Activated naive CD4-positive, alpha-beta T cell treated with anti-CD3 and anti-CD28 coated beads, Interleukin-2, amount 50 U/mL, for 16 hours (primary cell): ENCODE results near the gene METTL6.
"Not testable (repeated sequence)": the region's sequence is repeated elsewhere in the genome, so short reads cannot be mapped to it uniquely, and the experiment has no call there.

Source experiments
- DNase-seq: peaks from one replicate; pipeline ENCODE4 v3.0.0-alpha.2; 2020

The METTL6 gene

DNA sequence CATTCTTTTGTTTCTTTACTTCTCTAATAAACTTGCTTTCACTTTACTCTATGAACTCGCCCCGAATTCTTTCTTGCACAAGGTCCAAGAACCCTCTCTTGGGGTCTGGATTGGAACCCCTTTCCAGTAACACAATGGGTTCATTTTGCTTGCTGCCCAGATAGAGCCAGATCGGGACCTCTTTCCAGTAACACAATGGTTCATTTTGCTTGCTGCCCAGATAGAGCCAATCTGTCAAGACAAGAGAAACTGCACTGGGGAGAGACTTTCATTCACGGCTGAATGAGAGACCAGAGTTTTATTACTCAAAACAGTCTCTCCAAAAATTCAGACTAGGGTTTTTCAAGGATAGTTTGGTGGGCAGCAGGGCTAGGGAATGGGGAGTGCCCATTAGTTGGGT is 25.4 kb downstream of the METTL6 start:
- no peak for DNase-seq

DNA sequence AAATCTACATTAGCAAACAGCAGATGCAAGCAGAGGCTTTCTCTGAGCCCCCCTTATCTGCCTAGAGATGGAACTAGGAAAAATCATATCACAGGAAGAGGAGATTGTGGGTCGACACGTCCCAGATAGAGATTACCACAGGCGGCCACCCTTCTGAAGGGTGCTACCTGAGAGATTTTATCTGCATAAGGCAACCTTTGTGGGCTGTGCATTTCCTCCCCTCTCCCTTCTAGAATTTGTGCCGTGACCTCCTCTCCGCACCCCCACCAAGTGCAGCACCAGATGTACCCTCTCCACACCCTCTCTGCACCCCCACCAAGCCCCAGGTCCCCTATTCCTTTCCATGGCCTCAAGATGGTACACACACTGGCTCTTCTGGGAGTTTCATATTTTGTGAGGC is 27.4 kb downstream of the METTL6 start:
- no peak for DNase-seq

DNA sequence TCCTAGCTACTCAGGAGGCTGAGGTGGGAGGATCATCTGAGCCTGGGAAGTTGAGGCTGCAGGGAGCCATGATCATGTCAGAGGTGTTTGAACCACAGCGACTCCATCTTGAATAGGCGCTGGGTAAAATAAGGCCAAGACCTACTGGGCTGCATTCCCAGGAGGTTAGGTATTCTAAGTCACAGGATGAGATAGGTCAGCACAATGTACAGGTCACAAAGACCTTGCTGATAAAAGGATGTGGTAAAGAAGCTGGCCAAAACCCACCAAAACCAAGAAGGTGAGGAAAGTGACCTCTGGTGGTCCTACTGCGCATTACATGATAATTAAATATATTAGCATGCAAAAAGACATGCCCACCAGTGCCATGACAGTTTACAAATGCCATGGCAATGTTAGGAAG is 28.6 kb downstream of the METTL6 start:
- not testable (repeated sequence) for DNase-seq

DNA sequence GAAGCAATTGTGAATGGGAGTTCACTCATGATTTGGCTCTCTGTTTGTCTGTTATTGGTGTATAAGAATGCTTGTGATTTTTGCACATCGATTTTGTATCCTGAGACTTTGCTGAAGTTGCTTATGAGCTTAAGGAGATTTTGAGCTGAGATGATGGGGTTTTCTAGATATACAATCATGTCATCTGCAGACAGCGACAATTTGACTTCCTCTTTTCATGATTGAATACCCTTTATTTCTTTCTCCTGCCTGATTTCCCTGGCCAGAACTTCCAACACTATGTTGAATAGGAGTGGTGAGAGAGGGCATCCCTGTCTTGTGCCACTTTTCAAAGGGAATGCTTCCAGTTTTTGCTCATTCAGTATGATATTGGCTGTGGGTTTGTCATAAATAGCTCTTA is 34.1 kb downstream of the METTL6 start:
- DNase-seq, result not testable (repeated sequence)

DNA sequence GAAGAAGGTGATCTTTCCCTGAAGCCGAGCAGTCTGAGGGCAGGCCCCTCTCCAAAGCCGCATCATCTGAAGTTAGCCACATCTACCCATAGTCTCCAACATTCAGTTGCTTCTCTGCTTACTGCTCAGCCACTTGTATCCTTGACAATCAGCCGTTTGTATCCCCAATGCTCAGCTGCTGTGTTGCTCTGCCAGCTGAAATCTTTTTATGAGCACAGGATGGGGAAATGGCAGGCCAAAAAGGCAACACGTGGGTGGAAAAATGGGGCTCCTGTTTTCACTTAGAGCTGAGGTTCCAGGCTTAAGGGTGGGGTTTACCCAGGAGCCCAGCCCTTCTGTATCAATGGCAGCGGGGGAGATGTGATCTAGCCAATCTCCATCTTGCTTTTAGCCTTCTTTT is 36.3 kb downstream of the METTL6 start:
- no peak for DNase-seq

DNA sequence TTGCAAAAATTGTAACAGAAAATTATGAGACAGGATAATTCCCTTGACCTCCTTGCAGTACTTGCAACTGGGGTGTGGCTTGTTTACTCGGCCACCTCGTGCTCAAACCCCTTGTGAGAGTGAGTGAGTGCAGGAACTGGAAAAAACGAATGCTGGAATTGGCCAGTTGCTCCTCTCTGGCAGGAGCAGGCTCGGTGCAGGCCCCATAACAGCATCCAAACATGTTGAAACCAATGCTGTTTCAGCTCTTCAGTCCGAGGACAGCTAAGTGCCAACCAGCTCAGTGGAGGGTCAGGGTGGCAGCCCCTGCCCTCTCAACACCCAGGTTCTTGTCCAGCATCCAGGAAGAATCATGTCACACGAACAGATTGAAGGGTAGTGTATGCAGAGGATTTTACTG is 36.9 kb downstream of the METTL6 start:
- no peak for DNase-seq

DNA sequence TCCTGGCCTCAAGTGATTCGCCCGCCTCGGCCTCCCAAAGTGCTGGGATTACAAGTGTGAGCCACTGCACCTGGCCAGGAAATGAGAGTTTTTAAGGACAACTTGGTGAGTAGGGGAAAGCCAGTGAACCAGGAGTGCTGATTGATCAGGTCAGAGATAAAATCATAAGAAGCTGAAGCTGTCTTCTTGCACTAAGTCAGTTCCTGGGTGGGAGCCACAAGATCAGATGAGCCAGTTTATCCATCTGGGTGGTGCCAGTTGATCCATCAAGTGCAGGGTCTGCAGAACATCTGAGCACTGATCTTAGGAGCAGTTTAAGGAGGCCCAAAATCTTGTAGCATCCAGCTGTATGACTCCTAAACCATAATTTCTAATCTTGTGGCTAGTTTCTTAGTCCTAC is 39.0 kb downstream of the METTL6 start:
- DNase-seq, result not testable (repeated sequence)

DNA sequence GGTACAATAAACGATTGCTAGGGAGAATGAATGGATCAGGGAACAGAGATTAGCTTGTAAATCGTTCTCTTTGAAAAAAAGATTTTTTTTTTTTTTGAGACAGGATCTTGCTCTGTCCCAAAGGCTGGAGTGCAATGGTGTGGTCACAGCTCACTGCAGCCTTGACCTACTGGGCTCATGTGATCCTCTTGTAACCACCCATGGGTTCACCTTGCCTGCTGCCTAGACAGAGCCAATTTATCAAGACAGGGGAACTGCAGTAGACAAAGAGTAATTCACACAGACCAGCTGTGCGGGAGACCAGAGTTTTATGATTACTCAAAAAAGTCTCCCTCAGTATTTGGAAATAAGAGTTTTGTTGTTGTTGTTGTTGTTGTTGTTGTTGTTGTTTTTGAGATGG is 39.6 kb downstream of the METTL6 start:
- no peak for DNase-seq

DNA sequence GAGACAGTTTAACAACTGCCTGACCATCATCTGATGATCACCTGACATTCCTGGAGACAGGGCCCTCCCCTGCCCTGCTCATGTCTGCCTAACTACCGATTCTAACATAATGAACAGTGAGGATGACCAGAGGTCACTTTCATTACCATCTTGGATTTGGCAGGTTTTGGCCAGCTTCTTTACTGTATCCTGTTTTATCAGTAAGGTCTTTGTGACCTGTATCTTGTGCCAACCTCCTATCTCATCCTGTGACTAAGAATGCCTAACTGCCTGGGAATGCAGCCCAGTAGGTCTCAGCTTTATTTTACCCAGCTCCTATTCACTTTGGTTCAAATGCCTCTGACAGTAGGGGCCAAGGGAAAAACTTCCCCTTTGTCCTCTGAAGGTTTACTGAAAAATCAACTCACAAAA is 40.2 kb downstream of the METTL6 start:
- DNase-seq, result no peak

DNA sequence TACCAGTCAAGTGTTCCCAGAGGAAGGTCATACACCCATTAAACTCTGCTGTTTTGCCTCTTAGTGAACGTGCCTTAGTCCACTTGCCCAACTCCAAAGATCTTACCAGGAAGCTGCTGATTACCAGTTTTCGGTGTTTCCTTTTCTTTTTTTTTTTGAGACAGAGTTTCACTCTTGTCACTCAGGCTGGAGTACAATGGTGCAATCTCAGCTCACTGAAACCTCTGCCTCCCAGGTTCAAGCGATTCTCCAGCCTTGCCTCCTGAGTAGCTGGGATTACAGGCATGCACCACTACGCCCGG is 40.7 kb downstream of the METTL6 start:
- DNase-seq, result not testable (repeated sequence)

DNA sequence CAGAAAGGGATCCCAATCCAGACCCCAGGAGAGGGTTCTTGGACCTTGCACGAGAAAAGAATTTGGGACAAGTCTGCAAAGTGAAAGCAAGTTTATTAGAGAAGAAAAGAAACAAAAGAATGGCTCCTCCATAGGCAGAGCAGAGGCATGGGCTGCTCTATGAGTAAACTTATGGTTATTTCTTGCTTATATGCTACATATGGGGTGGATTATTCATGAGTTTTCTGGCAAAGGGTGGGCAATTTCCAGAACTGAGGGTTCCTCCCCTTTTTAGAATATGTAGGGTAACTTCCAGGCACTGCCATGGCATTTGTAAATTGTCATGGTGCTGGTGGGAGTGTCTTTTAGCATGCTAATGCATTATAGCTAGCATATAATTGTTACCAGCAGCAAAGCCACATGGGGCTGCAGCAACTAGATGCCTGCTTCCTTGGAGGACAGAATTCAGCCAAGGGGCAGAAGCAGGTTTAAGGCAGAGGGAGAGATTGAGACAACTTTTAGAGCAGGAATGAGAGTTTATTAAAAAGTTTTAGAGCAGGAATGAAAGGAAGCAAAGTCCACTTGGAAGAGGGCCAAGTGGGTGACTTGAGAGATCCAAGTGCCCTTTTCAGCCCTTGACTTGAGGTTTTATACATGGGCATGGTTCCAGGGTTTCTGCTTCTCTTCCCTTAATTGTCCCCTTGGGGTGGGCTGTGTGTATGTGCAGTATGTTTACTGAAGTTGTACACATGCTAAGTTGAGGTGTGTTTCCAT is 41.3 kb downstream of the METTL6 start:
- DNase-seq, result no peak

DNA sequence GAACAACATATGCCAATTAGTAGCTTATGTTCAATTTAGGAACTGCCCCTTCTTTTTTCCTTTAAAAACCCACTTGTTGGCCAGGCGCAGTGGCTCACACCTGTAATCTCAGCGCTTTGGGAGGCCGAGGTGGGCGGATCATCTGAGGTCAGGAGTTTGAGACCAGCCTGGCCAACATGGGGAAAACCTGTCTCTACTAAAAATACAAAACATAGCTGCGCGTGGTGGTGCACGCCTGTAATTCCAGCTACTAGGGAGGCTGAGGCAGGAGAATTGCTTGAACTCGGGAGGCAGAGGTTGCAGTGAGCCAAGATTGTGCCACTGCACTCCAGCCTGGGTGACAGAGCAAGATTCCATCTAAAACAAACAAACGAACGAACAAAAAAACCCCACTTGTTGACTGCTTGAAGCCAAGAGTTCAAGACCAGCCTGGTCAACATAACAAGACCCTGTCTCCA is 42.1 kb downstream of the METTL6 start:
- DNase-seq, result not testable (repeated sequence)

DNA sequence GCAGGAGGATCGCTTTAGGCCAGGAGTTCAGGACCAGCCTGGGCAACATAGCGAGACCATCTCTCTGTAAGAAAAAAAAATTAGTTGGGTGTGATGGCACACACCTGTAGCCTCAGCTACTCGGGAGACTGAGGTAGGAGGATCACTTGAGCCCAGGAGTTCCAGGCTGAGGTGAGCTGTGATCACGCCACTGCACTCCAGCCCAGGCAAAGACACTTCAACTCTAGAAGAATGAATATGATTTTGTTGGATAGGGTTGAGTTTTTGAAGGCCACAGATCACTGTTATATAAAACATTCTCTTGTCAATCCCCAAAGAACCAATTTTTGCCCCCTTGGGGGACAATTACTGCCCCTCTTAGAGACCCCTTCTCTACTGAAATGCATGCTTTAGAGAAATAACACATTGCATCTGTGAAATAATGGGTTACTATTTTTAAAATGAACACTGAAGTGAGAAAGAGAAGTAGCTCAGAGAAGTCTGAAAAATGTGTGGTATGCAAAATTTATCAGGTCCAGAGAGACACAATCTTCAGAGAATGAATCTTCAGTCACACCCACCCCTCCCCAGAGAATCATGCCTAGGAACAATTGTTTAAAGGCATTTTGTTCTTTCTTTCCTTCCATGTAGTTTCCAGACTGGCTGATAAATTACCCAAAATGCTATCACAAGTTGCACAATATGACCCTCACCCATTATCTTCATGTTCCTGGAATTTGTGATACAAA is 42.7 kb downstream of the METTL6 start:
- DNase-seq, result no peak

DNA sequence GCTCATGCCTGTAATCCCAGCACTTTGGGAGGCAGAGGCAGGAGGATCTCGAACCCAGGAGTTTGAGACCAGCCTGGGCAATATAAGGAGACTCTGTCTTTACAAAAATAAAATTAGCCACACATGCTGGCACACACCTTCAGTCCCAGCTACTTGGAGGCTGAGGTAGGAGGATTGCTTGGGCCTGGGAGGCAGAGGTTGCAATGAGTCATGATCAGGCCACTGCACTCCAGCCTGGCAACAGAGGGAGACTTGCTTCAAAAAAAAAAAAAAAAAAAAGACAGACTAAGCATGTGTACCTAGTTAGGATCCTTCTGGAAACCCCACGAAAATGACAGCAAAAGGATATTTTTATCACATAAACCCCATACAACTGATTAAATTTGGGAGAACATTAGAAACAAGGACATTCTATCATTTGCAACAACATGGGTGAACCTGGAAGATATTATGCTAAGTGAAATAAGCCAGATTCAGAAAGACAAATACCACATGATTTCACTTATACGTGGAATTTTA is 44.9 kb downstream of the METTL6 start:
- no peak for DNase-seq

DNA sequence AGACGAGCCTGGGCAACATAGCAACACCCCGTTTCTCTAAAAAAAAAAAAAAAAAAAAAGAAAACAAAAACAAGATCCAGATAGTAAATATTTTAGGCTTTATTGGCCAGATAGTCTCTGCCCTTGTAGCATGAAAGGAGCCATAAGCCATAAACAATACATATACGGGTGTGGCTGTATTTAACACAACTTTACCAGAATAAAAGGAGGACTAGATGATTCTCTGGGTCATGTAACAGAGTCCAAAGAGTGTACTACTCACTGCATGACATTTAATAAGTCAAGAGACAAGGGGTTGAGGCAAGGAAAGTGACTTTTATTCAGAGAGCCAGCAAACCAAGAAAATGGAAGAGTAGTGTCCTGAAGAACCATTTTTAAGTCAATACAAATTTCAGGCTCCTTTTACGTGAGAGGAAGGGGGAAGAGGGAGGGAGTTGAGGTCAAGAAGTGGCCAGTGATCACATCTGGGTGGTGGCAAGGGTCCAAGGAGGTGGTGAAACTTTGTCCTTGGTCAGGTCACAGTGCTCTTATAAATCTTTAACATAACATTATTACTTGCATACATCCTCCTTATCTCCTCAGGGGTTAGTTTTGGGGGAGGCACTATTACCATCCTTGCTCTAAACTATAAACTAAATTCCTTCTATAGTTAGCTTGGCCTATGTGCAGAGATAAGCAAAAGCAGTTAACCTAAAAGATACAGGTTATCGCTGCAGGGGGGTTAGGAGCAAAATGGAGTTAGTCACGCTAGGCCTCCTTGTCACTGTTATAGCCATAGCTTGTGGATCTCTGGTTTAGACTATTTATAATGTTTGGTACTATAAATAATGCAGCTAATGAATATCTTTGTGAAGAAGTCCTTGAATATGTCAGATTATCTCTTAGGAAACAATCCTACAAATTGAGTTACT is 46.1 kb downstream of the METTL6 start:
- DNase-seq, result no peak

DNA sequence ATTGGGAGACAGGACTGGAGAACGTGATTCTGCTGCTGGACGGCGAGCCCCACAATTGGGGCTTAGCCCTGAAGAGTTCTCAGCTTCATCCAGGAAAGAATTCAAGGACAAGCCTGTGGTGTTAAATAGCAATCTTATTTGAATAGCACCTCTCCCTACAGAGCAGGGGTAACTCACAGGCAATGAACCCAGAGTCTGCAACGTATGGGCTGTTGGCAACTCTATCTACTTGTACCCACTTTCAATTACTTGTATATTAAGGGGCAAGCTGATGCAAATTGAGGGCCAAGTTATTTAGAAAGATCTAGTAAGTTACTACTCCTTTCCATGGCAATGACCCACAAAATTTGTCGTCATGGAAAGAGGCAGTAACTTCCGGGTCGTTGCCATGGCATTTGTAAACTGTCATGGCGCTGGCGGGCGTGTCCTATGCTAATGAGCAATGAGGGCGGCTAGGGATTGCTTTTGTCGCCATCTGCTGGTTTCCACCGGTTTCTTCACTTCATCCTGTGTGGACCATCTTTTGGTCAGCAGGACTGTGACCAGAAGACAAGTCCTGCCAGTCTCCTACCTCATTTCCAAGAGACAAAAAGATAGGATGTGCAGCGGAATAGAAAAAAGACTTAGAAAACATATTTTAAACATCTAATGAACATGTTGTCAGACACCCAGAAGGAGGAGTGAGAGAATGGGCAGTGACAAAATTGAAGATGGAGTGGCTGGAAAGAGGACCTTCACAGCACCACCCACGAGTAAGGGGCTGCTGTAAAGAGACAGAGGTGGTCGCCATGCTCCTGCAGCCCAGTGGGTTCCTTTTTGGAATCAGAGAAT is 49.2 kb downstream of the METTL6 start:
- DNase-seq, result peak; percentile 91

DNA sequence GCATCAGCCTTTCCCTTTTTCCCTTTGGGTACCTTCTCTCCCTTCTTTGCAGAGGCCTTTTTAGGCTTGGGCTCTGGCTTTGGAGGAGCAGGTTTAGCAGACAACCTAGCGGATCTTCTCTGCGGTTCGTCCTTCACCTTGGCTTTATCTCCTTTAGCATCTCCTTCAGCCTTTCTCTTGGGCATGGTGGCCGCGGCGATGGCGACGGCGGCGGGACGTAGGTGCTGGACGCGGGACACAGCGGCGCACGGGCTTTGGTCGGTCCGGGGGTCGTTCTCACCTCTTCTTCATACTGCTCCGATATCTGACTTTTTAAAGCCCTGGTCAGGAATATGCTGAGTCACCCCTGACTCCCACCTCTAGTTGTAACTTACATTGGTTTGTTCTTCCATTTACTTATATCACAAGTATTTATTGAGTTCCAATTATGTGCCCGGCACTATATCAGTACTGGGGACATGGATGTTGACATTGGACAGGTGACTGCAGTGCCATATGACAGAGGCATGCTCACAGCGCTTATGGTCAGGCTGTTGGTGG is 51.8 kb downstream of the METTL6 start:
- no peak for DNase-seq

DNA sequence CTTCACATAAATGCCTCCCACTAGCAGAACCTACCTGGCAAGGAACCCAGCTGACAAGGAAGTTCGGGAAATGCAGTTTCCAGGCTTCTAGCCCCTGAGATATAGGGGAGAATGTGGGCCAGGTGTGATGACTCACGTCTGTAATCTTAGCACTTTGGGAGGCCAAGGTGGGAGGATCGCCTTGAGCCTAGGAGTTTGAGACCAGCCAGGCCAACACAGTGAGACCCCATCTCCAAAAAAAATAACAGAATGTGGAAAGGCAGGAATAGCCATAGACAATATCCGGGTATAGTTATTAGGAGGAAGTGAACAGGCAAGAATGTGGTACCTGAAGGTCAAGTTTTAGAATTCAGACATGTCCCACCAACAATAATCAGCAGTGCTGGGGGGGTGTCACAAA is 54.4 kb downstream of the METTL6 start:
- no peak for DNase-seq

DNA sequence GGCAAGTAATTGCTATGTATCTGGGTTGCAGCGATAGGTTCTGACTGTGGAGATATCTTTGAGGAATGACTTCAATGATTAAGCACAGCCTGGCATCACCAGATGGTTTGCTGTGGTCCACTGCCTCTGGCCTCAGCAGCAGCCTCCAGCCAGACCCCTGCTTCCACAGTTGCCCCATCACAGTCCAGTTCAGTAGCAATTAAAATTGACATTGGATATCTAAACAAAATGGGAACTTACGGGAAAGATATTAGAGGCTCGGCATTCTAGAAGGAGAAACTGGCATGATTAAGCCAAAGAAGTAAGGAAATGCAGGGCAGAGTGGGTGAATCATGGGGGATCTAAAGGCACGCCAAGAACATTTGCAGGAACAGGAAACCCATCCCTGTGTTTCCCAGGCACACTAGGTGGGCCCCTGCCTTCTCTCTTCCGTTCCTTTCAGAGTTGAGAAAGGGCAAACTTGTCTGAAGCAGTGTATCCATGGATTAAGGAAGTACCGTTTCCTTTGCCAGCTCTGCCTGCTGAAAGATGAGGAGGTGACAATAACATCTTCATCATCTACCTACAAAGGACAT is 58.7 kb downstream of the METTL6 start:
- no peak for DNase-seq

DNA sequence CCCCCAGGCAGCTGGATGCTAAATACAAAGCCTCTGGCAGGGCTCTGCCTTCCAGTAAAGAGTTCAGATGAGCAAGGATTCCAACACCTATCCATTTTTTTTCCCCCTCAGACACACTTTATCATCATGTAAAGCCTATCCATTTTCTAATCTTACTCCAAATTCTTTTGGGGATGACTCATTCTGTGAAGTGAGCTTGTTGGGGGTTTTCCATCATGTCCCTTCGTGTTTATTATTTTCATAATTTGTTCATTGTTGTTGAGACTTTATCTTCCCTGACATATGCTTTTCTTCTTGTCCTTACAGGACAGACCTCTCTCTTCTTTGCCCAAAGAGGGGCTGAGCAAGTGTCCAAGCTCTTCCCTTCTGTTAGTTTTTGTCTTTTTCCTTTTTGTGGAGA is 60.3 kb downstream of the METTL6 start:
- DNase-seq, result no peak

DNA sequence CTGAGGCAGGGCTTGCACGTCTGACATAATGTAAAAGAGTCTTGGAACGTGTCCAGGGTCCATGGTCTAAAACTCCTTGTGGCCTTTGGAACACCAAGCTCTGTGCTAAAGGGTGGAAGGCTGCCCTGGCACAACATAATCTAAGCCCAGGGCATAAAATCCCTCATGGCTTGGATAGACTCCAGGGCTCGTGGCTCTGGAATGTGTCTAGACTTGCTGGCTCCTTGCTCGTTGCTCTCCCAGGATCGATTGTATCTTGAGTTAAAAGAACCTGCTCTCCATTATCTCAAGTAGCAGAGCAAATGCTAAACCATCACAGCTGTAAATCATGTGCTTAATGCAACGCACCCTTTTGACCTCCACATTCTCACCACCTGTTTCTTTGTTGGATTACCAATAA is 63.3 kb downstream of the METTL6 start:
- DNase-seq, result not testable (repeated sequence)
